22Rv1 (cell line): Measurements from ENCODE around the gene RIC8B.

Source experiments
- H3K27ac ChIP-seq: fragments of 450-650 bp; 2 replicates; pipeline ENCODE4 v1.5.1; 2017
- ZFX ChIP-seq: fragments of 450-650 bp; IDR thresholded peaks from 2 replicates; pipeline ENCODE4 v1.6.1; 2017; ENCODE audit warnings: antibody characterized with exemption, borderline replicate concordance
- TF ChIP-seq, protein P1 (sequence below): fragments of 450-650 bp; IDR thresholded peaks from 2 replicates; pipeline ENCODE4 v1.5.1; 2017; ENCODE audit warnings: mild to moderate bottlenecking

Gene RIC8B

GRCh38 chr12:106739318-106739717 is 35.2 kb upstream of the RIC8B start:
- TF ChIP-seq ZFX = no peak
- TF ChIP-seq, protein P1, sequence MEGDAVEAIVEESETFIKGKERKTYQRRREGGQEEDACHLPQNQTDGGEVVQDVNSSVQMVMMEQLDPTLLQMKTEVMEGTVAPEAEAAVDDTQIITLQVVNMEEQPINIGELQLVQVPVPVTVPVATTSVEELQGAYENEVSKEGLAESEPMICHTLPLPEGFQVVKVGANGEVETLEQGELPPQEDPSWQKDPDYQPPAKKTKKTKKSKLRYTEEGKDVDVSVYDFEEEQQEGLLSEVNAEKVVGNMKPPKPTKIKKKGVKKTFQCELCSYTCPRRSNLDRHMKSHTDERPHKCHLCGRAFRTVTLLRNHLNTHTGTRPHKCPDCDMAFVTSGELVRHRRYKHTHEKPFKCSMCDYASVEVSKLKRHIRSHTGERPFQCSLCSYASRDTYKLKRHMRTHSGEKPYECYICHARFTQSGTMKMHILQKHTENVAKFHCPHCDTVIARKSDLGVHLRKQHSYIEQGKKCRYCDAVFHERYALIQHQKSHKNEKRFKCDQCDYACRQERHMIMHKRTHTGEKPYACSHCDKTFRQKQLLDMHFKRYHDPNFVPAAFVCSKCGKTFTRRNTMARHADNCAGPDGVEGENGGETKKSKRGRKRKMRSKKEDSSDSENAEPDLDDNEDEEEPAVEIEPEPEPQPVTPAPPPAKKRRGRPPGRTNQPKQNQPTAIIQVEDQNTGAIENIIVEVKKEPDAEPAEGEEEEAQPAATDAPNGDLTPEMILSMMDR = no peak
- H3K27ac ChIP-seq = no peak overlapping the region

DNA sequence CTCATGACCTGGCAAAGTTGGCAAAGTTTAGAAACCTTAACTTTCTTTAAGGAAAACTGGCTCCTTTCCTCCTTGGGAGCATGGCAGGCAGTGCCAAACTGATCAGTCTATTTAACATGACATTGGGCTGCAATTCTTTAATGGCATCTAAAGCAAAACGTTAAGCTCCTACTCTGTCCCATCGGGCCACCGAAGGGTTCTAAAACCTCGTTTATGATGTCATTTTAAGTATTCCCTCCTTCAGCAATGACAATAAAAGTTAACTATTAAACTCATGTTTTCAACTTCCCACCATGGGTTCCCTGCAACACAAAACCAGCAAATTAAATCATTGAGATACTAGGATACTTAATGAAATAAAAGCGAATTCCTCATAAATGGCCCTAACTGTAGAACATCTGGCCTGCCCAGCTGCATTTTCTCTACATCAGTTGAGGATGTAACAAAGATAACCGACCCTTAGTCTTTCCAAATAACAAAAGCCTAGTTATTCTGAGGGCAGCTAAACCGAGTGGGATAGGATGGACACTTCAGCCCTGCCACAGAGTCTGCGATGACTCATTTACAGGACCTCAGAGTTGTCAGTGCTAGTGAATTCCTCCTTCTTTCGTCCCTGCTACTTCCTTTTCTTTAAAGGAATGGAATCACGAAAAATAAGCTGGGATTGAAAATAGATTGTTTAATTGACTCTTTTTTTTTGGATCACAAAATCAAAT is 34.5 kb upstream of the RIC8B start:
- H3K27ac ChIP-seq = no peak overlapping the region
- TF ChIP-seq, protein P1 = no peak
- no peak for TF ChIP-seq ZFX

DNA sequence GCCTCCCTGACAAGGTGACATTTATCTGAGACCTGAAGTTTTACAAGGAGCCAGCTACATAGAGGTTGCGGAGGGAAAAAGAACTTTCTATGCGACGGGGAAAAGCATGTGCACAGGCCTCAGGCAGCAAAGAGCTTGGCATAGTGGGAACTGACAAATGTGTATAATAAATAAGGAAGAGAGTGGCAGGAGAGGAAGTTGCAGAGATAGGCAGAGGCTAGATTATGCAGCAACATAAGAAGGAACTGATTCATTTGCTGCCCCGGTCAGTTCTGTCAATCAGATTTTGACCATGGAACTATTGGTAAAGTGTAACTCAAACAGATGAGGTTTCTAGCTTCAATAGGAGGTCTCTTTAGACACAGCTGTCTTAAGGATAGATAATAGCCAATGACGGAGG is 33.7 kb upstream of the RIC8B start:
- H3K27ac ChIP-seq = no peak overlapping the region
- no peak for TF ChIP-seq ZFX
- TF ChIP-seq, protein P1 = no peak

DNA sequence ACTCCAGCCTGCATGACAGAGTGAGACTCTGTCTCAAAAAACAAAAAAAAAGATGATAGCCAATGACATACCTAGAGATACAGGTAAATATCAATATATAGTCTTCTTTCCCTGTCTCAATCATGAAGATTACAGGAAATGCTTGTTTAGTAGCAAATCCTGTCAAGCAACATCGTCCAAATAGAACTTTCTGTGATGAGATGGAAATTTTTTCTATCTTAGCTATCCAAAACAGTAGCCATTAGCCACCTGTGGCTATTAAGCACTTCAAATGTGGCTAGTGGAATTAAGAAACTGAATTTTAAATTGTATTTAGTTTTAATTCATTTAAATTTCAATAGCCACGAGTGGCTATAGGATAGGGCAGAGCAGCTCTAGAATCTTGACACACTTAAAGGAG is 33.2 kb upstream of the RIC8B start:
- TF ChIP-seq ZFX = no peak
- TF ChIP-seq, protein P1 = no peak
- H3K27ac ChIP-seq = no peak overlapping the region

GRCh38 chr12:106743270-106743988 is 31.1 kb upstream of the RIC8B start:
- H3K27ac ChIP-seq = no peak overlapping the region

DNA sequence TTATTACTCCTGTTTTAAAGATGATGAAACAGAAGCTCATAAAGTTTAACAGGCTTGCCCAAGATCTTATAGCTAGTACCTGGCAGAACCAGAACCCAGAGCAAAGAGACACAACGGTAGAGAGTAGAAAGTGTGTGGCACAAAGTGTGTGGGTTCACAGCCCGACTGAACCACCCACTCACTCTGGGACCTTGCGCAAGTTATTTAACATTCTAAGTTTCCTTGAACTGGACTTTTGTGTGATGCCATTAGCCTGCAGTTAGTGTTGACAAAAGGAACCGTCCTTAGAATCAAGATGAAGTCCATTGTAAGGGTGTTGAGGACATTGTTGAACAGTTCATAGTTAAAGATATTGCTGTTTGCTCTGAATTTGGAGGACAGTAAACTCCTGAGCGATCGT is 29.9 kb upstream of the RIC8B start:
- TF ChIP-seq, protein P1 = no peak
- TF ChIP-seq ZFX = no peak
- no peak overlapping the region for H3K27ac ChIP-seq

More at GRCh38 chr12:106743270-106743988, 31.1 kb upstream of the RIC8B start:
- no peak for TF ChIP-seq ZFX
- TF ChIP-seq, protein P1 = no peak

- H3K27ac ChIP-seq = no peak overlapping the region
- TF ChIP-seq ZFX = no peak
Observed at GRCh38 chr12:106745181-106745745, 29.2 kb upstream of the RIC8B start.
